Measurements from ENCODE around the gene TIA1. TPM values are rescaled to one million over a fixed set of nuclear protein-coding genes. Genes with fewer than 3 reads are reported as not detected.
"Not testable (repeated sequence)": the region's sequence is repeated elsewhere in the genome, so short reads cannot be mapped to it uniquely, and the experiment has no call there.

Gene TIA1
- polyA plus RNA-seq, 3 donors = 20.3 to 28.6 (median 28.1) TPM

- WGBS, 3 donors = 92 to 94% (median 93%) methylated on average over 9 of the region's 9 CpGs
- not testable (repeated sequence) for H3K27ac ChIP-seq (ENCODE audit: low read depth, low read length)
Measured at GRCh38 chr2:70187170-70187569, 61.3 kb downstream of the TIA1 start.

GRCh38 chr2:70182689-70183088, 65.7 kb downstream of the TIA1 start:
- H3K27ac ChIP-seq (ENCODE audit: low read depth, low read length) = no peak overlapping the region
- WGBS, 3 donors = 87 to 91% (median 89%) methylated on average over 4 of the region's 4 CpGs

DNA sequence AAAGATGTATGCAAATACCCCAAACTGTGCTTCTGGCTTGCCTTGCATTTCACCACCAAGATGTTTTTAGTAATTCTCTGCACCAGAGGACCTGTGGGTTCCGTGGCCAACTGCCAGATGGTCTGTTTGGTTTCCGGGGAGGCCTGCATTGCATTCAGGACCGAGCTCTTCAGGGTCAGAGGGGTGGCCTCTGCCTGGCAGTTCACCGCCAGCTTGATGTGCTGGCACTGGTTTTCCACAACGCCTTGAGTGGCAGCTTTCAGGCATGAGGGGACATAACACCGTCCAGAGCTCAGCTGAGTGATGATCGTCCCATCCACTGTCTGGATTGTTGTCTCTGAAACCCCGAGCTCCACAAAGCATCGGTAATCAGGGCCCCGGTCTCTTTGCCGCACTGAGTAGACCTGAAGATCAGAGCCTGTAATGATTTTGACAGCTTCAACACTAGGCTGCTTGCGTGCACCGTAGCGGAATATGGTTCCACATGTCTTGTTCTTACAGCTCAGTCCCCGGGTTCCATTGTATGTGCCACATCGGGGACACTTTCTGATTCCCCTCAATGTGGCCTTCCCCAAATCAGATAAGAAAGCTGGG, 67.0 kb downstream of the TIA1 start:
- no peak overlapping the region for H3K27ac ChIP-seq (ENCODE audit: low read depth, low read length)
- 85 to 88% (median 87%) methylated on average over 16 of the region's 16 CpGs for WGBS, 3 donors

GRCh38 chr2:70173520-70173919, 74.9 kb downstream of the TIA1 start:
- 88 to 96% (median 91%) methylated on average over 8 of the region's 8 CpGs for whole genome bisulfite sequencing, 3 donors

GRCh38 chr2:70169654-70170245, 78.7 kb downstream of the TIA1 start:
- WGBS, 3 donors = 95 to 98% (median 97%) methylated on average over 11 of the region's 11 CpGs
- H3K27ac ChIP-seq (ENCODE audit: low read depth, low read length) = not testable (repeated sequence)

More at GRCh38 chr2:70173520-70173919, 74.9 kb downstream of the TIA1 start:
- H3K27ac ChIP-seq (ENCODE audit: low read depth, low read length) = no peak overlapping the region

- no peak overlapping the region for H3K27ac ChIP-seq (ENCODE audit: low read depth, low read length)
- 54 to 77% (median 63%) methylated on average over 2 of the region's 2 CpGs for WGBS, 3 donors
Measured at GRCh38 chr2:70161069-70161534, 87.3 kb downstream of the TIA1 start.

DNA sequence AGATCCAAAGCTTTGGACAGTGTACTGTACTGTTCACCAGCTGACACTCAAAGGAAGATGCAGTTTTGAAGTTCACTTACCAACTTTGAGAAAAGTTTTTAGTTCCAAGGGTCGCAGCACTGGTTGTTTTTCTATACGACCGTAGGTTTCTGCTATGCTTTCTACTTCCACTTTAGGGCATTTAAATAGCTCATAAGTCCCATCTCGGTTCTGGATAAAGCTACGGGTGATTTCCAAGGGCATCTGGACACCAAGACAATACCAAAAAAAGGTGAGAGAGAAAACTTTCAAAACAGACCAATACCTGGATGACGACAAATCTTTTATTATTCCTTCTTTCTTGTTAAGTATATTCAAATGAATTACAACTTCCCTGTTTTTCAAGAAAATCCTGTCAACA, 87.9 kb downstream of the TIA1 start:
- no peak overlapping the region for H3K27ac ChIP-seq (ENCODE audit: low read depth, low read length)
- 88 to 91% (median 90%) methylated on average over 6 of the region's 6 CpGs for WGBS, 3 donors

Other genes with a start within 250 kb of the TIA1 start
- 100 to 1,000 TPM; 233 to 396 (median 326) TPM for gene PCBP1, start 161.2 kb downstream of the TIA1 start, polyA plus RNA-seq
- gene C2orf42, start 57.6 kb downstream of the TIA1 start, polyA plus RNA-seq = 10 to 100 TPM in 1 of 3 donors, 1 to 10 TPM in 2; 5.4 to 14.2 (median 5.6) TPM
- gene PCYOX1, start 9.5 kb upstream of the TIA1 start, polyA plus RNA-seq = 10 to 100 TPM; 12.7 to 41.2 (median 29.1) TPM
- 100 to 1,000 TPM in 2 of 3 donors, 10 to 100 TPM in 1; 55.6 to 174 (median 115) TPM for gene SNRPG, start 45.1 kb upstream of the TIA1 start, polyA plus RNA-seq
- gene FAM136A, start 53.4 kb upstream of the TIA1 start, polyA plus RNA-seq = 10 to 100 TPM; 21.1 to 45.0 (median 23.3) TPM